ENCODE measurements around the gene PDE4D. TPM values are rescaled to one million over a fixed set of nuclear protein-coding genes. Genes with fewer than 3 reads are reported as not detected.

PDE4D gene
- total RNA-seq, 1 experiment from 2014 or later = 2.4 TPM

DNA sequence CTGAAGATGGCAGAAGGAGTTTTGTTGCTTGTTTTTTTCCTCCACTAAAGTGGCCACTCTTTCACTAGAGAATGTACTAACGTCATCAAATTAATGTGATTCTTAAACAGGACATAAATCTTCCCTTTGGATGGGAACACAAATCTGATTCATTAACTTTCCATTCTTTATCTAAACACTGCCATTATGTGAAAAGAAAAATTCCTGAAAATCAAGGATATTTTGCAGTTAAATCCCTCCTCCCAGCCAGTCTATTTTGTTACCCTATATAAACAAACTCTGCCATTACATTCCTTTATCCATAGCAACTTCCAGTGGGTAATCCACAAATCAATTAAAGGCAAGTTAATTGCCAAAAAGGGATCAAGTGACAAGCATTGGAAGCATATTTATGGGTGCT lies 546.5 kb downstream of the PDE4D start:
- Histone ChIP-seq H3K9me3 (ENCODE audit: control insufficient read depth, insufficient read depth, low read depth, low read length) (no peaks in the 10 kb centered on the region), H3K4me1 (ENCODE audit: control insufficient read depth, insufficient read depth, low read length) (no peaks in the 10 kb centered on the region), H3K4me3 (ENCODE audit: low read depth in 2 of 2, low read length in 2 of 2) (no peak overlapping the region), H3K27me3 (ENCODE audit: control insufficient read depth, insufficient read depth, low read length) (no peaks in the 10 kb centered on the region), H3K36me3 (ENCODE audit: control insufficient read depth, insufficient read depth, low read length) (no peaks in the 10 kb centered on the region), H3K27ac (ENCODE audit: low read length) (no peak overlapping the region)
- ATAC-seq (no peak), DNase-seq (ENCODE audit: low read depth, low spot score) (no peak)
- ChIA-PET POLR2A (no interaction called here), CTCF (no interaction called here)
- no TSS peak for BruUV-seq (replicated peaks)
- intact Hi-C loops (cut with micrococcal nuclease; ENCODE audit: unreplicated experiment) (no loop called here), in situ Hi-C loops (cut with HindIII; ENCODE audit: low pct_unique_long_range_greater_than_20kb, low sequenced_read_pairs) (no loop called here)
- TF ChIP-seq POLR2AphosphoS5 (IDR thresholded peaks at IDR 0.05; ENCODE audit: low read depth, low read length) (no peak), SIN3A (IDR thresholded peaks at IDR 0.05; ENCODE audit: borderline replicate concordance, insufficient read depth, low read depth, low read length) (no peak), TCF7L2 (IDR thresholded peaks at IDR 0.05; ENCODE audit: low read depth, low read length) (no peak)
- TF ChIP-seq, protein P1, sequence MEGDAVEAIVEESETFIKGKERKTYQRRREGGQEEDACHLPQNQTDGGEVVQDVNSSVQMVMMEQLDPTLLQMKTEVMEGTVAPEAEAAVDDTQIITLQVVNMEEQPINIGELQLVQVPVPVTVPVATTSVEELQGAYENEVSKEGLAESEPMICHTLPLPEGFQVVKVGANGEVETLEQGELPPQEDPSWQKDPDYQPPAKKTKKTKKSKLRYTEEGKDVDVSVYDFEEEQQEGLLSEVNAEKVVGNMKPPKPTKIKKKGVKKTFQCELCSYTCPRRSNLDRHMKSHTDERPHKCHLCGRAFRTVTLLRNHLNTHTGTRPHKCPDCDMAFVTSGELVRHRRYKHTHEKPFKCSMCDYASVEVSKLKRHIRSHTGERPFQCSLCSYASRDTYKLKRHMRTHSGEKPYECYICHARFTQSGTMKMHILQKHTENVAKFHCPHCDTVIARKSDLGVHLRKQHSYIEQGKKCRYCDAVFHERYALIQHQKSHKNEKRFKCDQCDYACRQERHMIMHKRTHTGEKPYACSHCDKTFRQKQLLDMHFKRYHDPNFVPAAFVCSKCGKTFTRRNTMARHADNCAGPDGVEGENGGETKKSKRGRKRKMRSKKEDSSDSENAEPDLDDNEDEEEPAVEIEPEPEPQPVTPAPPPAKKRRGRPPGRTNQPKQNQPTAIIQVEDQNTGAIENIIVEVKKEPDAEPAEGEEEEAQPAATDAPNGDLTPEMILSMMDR (IDR thresholded peaks at IDR 0.05) = no peak
- TF ChIP-seq, protein P2, sequence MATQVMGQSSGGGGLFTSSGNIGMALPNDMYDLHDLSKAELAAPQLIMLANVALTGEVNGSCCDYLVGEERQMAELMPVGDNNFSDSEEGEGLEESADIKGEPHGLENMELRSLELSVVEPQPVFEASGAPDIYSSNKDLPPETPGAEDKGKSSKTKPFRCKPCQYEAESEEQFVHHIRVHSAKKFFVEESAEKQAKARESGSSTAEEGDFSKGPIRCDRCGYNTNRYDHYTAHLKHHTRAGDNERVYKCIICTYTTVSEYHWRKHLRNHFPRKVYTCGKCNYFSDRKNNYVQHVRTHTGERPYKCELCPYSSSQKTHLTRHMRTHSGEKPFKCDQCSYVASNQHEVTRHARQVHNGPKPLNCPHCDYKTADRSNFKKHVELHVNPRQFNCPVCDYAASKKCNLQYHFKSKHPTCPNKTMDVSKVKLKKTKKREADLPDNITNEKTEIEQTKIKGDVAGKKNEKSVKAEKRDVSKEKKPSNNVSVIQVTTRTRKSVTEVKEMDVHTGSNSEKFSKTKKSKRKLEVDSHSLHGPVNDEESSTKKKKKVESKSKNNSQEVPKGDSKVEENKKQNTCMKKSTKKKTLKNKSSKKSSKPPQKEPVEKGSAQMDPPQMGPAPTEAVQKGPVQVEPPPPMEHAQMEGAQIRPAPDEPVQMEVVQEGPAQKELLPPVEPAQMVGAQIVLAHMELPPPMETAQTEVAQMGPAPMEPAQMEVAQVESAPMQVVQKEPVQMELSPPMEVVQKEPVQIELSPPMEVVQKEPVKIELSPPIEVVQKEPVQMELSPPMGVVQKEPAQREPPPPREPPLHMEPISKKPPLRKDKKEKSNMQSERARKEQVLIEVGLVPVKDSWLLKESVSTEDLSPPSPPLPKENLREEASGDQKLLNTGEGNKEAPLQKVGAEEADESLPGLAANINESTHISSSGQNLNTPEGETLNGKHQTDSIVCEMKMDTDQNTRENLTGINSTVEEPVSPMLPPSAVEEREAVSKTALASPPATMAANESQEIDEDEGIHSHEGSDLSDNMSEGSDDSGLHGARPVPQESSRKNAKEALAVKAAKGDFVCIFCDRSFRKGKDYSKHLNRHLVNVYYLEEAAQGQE (IDR thresholded peaks at IDR 0.05; ENCODE audit: insufficient read depth in 1 of 2, low read depth in 2 of 2, low read length in 1 of 2) = no peak

DNA sequence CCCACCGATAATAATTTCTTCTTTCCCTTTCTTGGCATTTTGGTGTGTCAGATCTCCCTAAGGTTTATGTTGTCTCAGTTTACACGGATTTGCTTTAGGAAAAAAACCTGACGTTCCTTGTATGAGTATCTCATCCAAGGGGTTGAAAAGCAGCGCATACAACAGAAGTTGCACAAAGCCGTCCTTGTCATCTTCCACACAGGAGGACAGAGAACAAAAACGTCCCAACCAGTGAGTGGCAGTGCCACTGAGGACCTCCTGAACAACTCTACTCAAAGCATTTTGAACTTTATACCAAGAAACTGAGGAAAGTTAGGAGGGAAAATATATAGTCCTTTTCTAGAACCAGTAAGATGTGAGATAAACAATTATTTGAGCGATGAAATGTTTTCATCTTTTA lies 547.0 kb downstream of the PDE4D start:
- DNase-seq (ENCODE audit: low read depth, low spot score) (no peak), ATAC-seq (no peak)
- Histone ChIP-seq H3K4me1 (ENCODE audit: control insufficient read depth, insufficient read depth, low read length) (no peaks in the 10 kb centered on the region), H3K4me3 (ENCODE audit: low read depth in 2 of 2, low read length in 2 of 2) (no peak overlapping the region), H3K9me3 (ENCODE audit: control insufficient read depth, insufficient read depth, low read depth, low read length) (no peaks in the 10 kb centered on the region), H3K27ac (ENCODE audit: low read length) (no peak overlapping the region), H3K36me3 (ENCODE audit: control insufficient read depth, insufficient read depth, low read length) (no peaks in the 10 kb centered on the region), H3K27me3 (ENCODE audit: control insufficient read depth, insufficient read depth, low read length) (no peaks in the 10 kb centered on the region)
- in situ Hi-C loops (cut with HindIII; ENCODE audit: low pct_unique_long_range_greater_than_20kb, low sequenced_read_pairs) (no loop called here), intact Hi-C loops (cut with micrococcal nuclease; ENCODE audit: unreplicated experiment) (no loop called here)
- ChIA-PET POLR2A (no interaction called here), CTCF (no interaction called here)
- no TSS peak for BruUV-seq (replicated peaks)
- TF ChIP-seq, protein P2 (IDR thresholded peaks at IDR 0.05; ENCODE audit: insufficient read depth in 1 of 2, low read depth in 2 of 2, low read length in 1 of 2) = no peak
- TF ChIP-seq POLR2AphosphoS5 (IDR thresholded peaks at IDR 0.05; ENCODE audit: low read depth, low read length) (no peak), TCF7L2 (IDR thresholded peaks at IDR 0.05; ENCODE audit: low read depth, low read length) (no peak), SIN3A (IDR thresholded peaks at IDR 0.05; ENCODE audit: borderline replicate concordance, insufficient read depth, low read depth, low read length) (no peak)
- TF ChIP-seq, protein P1 (IDR thresholded peaks at IDR 0.05) = no peak
